Mesothelial cell of epicardium (in vitro differentiated cells): ENCODE measurements around the gene CKMT1A. TPM values are rescaled to one million over a fixed set of nuclear protein-coding genes. Genes with fewer than 3 reads are reported as not detected.
"Not testable (repeated sequence)": the region's sequence is repeated elsewhere in the genome, so short reads cannot be mapped to it uniquely, and the experiment has no call there.

Experiments
- DNase-seq, 2 experiments: peaks; one replicate each; pipeline ENCODE4 v3.0.0; 2021; ENCODE audit warnings: low spot score in 2 of 2; ENCODE audit not compliant: unreplicated experiment in 2 of 2
- H3K27ac Mint-ChIP-seq: 2 replicates; pipeline ENCODE4 v1.8.0; 2021; ENCODE audit warnings: mixed read lengths
- H3K27me3 Mint-ChIP-seq: 2 replicates; pipeline ENCODE4 v1.8.0; 2021; ENCODE audit warnings: low read depth, mixed read lengths
- H3K36me3 Mint-ChIP-seq: 2 replicates; pipeline ENCODE4 v1.8.0; 2021; ENCODE audit warnings: mixed read lengths
- H3K4me1 Mint-ChIP-seq: 2 replicates; pipeline ENCODE4 v1.8.0; 2021; ENCODE audit warnings: mixed read lengths
- H3K4me3 Mint-ChIP-seq: 2 replicates; pipeline ENCODE4 v1.8.0; 2021; ENCODE audit warnings: mild to moderate bottlenecking, moderate library complexity, mixed read lengths
- H3K9me3 Mint-ChIP-seq: 2 replicates; pipeline ENCODE4 v1.8.0; 2021; ENCODE audit warnings: mixed read lengths
- CTCF ChIP-seq: fragments of 200-600 bp; sonication (generic); IDR thresholded peaks from one replicate; pipeline ENCODE4 v1.5.0; 2021; ENCODE audit warnings: antibody characterized with exemption; ENCODE audit not compliant: unreplicated experiment
- total RNA-seq: library from RNA; stranded (reverse); gene quantifications from 3 replicates; pipeline ENCODE4 v1.2.1, GENCODE V29; 2021

The CKMT1A gene
- 0.29 to 0.42 TPM in 2 of 3 replicates, not detected in the other for total RNA-seq

- not testable (repeated sequence) for DNase-seq, H3K4me1 Mint-ChIP-seq, H3K36me3 Mint-ChIP-seq, H3K27ac Mint-ChIP-seq, H3K9me3 Mint-ChIP-seq, H3K4me3 Mint-ChIP-seq
- H3K27me3 Mint-ChIP-seq, result peaks cover 19% of the 10 kb centered on the region
Measured at GRCh38 chr15:43693148-43694022, at the start of gene CKMT1A. TSS of gene CKMT1A (plus strand) at chr15:43693859. CDS start at chr15:43694051, 192 bp downstream.

DNA sequence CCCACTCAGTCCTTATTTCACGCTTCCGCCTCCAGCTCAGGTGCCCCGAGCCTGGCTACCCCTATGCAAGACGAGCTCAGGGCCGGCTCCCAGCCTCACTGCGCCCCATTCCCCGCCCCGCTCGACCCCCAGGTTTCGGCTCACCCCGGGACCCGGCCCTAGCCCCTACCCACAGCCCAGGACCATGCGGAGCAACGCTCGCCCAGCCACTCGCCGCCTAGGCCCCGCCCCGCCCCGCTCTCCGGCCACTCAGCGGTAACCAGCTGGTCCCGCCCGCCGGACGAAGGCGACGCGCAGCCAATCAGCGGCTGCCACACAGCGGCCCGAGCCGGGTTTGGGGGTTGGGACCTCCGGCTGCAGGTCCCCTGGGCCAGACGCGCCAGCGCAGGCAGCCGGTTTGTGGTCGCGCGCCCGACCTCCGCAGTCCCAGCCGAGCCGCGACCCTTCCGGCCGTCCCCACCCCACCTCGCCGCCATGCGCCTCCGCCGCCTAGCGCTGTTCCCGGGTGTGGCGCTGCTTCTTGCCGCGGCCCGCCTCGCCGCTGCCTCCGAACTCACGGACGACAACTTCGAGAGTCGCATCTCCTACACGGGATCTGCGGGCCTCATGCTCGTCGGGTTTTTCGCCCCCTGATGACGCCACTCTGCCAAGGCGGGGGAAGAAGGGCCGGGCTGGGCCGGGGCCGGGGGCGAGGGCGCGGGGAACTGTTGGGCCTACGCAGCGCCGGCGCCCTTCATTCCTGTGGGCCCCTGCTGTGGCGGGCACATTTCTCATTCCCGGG lies 44.8 kb upstream of the CKMT1A start, which contains the start of gene CATSPER2:
CATSPER2 (minus strand) TSS at position 196 of the 781 bp plus-strand sequence. CDS start 783 bp downstream, outside the sequence.
- Mint-ChIP-seq H3K36me3 (peaks cover 22% of the 10 kb centered on the region), H3K4me1 (no peaks in the 10 kb centered on the region), H3K9me3 (peaks cover 5% of the 10 kb centered on the region), H3K4me3 (no peak within 1 kb of the TSS), H3K27ac (no peak within 1 kb of the TSS), H3K27me3 (no peaks in the 10 kb centered on the region)
- TF ChIP-seq CTCF, result no peak
- DNase-seq, result no peak

DNA sequence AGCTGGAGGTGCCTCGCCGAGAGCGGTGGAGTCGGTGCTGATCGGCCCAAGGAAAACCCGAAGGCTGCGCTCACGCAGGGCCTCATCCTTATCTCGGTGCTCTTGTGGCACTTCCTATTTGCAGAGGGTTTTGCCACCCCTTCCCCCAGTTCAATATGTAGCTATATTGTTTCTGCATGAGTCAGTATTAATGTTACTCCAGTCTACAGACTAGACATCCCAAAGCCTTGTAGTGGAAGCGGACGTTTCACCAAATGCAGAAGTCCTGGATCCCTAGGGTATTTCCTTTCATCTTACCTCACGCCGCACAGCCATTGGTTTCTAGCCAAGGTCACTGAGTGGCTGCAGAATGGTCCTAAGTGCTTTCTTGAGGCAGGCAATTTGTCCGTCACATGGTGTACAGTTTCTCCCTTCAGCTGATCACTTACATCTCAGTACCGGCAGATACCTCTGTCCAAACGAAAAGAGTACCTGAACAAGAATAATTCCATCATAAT lies 44.2 kb upstream of the CKMT1A start:
- not testable (repeated sequence) for H3K4me1 Mint-ChIP-seq

GRCh38 chr15:43659727-43660126 lies 33.9 kb upstream of the CKMT1A start:
- not testable (repeated sequence) for H3K27ac Mint-ChIP-seq, H3K36me3 Mint-ChIP-seq, DNase-seq, H3K27me3 Mint-ChIP-seq, H3K4me1 Mint-ChIP-seq, H3K4me3 Mint-ChIP-seq, H3K9me3 Mint-ChIP-seq

More for the DNA sequence above, 44.2 kb upstream of the CKMT1A start:
- H3K27me3 Mint-ChIP-seq, DNase-seq, H3K4me3 Mint-ChIP-seq, H3K27ac Mint-ChIP-seq, H3K9me3 Mint-ChIP-seq: not testable (repeated sequence)
- peaks cover 24% of the 10 kb centered on the region for H3K36me3 Mint-ChIP-seq

DNA sequence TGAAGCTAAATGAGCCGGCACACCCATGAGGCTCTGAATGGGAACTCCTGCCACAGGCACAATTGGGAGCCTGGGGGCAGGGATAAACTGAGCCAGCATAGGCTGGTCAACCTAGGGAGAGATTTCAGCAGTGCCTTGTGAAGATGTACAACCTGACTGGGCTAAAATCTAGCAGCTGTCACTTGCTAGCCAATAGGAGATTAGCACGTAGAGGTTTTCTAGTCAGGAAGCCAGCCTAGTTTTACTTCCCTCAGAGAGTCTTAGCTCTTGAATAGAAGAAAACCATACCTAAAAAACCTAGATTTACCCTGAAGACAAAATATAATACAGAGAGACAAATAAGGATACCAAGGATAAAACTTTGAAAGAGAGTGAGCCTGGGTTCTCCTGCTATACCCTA lies 31.4 kb upstream of the CKMT1A start:
- H3K27me3 Mint-ChIP-seq, H3K9me3 Mint-ChIP-seq, H3K4me3 Mint-ChIP-seq, H3K36me3 Mint-ChIP-seq, H3K4me1 Mint-ChIP-seq, DNase-seq, H3K27ac Mint-ChIP-seq: not testable (repeated sequence)

DNA sequence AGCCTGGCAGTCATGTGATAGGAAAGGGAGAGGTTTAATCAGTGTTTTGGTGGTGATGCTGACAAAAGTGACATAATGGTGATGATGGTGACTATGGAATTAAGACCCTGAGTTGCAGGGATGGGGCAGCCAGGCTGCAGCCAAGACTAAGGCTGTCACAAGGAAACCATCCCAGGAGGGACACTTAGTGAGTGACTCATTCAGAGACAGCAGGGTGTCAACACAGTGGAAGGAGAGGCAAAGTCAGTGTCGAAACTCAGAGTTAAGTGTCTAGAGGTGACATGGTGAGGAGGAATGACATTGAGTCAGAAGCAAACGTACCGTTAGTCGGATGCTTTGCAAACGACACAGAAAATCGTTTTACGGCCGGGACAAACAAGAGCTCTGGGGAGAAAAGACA lies 30.3 kb upstream of the CKMT1A start:
- not testable (repeated sequence) for H3K9me3 Mint-ChIP-seq, DNase-seq, H3K4me1 Mint-ChIP-seq, H3K27me3 Mint-ChIP-seq, H3K36me3 Mint-ChIP-seq, H3K27ac Mint-ChIP-seq, H3K4me3 Mint-ChIP-seq

GRCh38 chr15:43666177-43666576 lies 27.5 kb upstream of the CKMT1A start:
- not testable (repeated sequence) for H3K36me3 Mint-ChIP-seq, H3K9me3 Mint-ChIP-seq, DNase-seq, H3K4me3 Mint-ChIP-seq, H3K27me3 Mint-ChIP-seq, H3K4me1 Mint-ChIP-seq, H3K27ac Mint-ChIP-seq

GRCh38 chr15:43674175-43674574 lies 19.5 kb upstream of the CKMT1A start:
- not testable (repeated sequence) for H3K27ac Mint-ChIP-seq, DNase-seq, H3K4me3 Mint-ChIP-seq, H3K27me3 Mint-ChIP-seq, H3K9me3 Mint-ChIP-seq, H3K4me1 Mint-ChIP-seq, H3K36me3 Mint-ChIP-seq

DNA sequence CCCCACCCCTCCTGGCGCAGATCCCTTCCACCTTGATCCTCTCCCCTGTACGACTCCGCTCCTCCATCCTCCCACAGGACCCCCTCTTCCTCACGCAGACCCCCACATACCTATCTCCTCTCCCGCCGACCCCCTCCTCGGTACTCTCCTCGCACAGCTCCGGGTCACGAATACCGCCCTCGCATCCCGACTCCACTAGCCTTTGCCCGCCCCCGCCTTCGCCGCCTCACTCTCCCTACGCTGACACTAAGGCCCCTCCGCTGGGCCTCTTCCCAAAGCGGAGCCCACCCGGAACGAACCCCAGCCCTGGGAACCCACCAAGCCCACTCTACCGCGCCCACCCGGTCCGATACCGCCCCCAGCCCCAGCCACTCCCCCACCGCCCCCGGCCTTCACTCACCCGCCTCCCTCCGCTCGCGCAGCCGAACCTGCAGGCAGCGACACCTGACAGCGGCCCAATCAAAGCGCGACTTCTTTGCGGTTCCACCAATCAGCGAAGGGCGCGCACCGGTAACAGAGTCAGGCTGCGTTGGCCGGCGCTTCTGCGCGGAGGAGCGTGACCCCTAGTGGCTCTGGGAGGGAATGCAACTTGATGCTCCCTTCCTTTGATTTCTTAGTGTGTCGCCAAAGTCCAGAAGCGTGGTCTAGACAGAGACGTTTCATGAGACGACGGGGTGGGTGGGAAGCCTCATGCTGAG lies 3.9 kb upstream of the CKMT1A start:
- not testable (repeated sequence) for H3K27ac Mint-ChIP-seq, H3K4me1 Mint-ChIP-seq, H3K27me3 Mint-ChIP-seq, DNase-seq, H3K4me3 Mint-ChIP-seq, H3K9me3 Mint-ChIP-seq, H3K36me3 Mint-ChIP-seq

DNA sequence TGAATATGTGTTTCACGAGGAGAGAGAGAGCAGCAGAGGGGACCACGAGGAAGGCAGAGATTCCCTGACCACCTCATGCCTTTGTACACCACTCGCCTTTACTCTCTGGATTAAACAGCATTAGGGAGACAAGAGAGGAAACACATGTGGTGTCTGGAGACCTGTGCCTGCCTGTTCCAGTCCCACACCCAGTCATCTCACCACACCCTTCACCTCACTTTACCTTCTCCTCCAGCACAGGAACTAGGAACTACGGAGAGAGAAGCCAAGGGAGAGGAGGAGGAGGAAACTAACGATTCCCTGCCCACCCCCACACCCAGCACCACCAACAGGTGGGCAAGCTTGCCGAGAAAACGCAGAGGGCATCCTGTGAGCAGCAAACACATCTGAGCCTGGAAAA lies 980 bp upstream of the CKMT1A start:
- H3K4me3 Mint-ChIP-seq, H3K4me1 Mint-ChIP-seq, DNase-seq, H3K9me3 Mint-ChIP-seq, H3K36me3 Mint-ChIP-seq, H3K27ac Mint-ChIP-seq: not testable (repeated sequence)
- peaks cover 14% of the 10 kb centered on the region for H3K27me3 Mint-ChIP-seq
